Fibroblast of mammary gland (primary cell): ENCODE results near the gene JAZF1.

ENCODE experiments used
- DNase-seq: peaks from one replicate; pipeline ENCODE4 v3.0.0-alpha.2; 2010; ENCODE audit warnings: low read depth
- H3K4me3 ChIP-seq: 2 replicates; pipeline ENCODE4 v1.5.1; 2011; ENCODE audit warnings: low read depth, mild to moderate bottlenecking, low read length, moderate library complexity; ENCODE audit not compliant: control insufficient read depth
- CTCF ChIP-seq: conservative IDR thresholded peaks from 2 replicates; pipeline ENCODE4 v1.5.1; 2011; ENCODE audit warnings: low read depth, low read length, inconsistent platforms; ENCODE audit not compliant: control insufficient read depth, insufficient read depth

Gene JAZF1

GRCh38 chr7:27834179-27834921 lies 346.2 kb downstream of the JAZF1 start:
- H3K4me3 ChIP-seq, result no peak overlapping the region
- DNase-seq, result no peak
- no peak for TF ChIP-seq CTCF

- no peak for DNase-seq
Observed at GRCh38 chr7:27826357-27826756, 354.2 kb downstream of the JAZF1 start.

GRCh38 chr7:27825891-27826290 lies 354.7 kb downstream of the JAZF1 start:
- no peak for TF ChIP-seq CTCF
- no peak overlapping the region for H3K4me3 ChIP-seq
- DNase-seq, result no peak

More at GRCh38 chr7:27826357-27826756, 354.2 kb downstream of the JAZF1 start:
- no peak for TF ChIP-seq CTCF
- H3K4me3 ChIP-seq, result no peak overlapping the region

GRCh38 chr7:27822245-27822644 lies 358.4 kb downstream of the JAZF1 start:
- no peak overlapping the region for H3K4me3 ChIP-seq
- TF ChIP-seq CTCF, result no peak
- peak; percentile 8 for DNase-seq

DNA sequence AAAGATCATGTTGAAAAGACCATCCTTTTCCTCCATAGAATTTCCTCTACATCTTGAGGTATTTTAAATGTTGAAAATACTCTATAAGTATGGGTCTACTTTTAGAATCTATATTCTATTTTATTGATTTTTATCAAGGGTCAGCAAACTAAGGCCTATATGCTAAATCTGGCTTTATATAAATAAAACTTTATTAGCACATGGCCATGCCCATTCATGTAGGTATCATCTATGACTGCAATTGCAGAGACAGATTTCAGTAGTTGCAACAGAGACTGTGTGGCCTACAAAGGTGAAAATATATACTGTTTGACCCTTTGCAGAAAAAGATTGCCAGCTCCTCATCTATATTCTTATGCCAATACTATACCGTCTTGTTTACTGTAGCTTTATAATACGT lies 367.9 kb downstream of the JAZF1 start:
- no peak for TF ChIP-seq CTCF
- DNase-seq, result no peak
- H3K4me3 ChIP-seq, result no peak overlapping the region

- no peak for TF ChIP-seq CTCF
- no peak overlapping the region for H3K4me3 ChIP-seq
- DNase-seq, result no peak
Observed at GRCh38 chr7:27810186-27810585, 370.4 kb downstream of the JAZF1 start.
